CD4-positive, alpha-beta T cell treated with Interferon alpha-2 for 1 hour (primary cell): ENCODE data around the gene MT1M.

ENCODE experiments used
- DNase-seq, 2 donors: peaks; one replicate each; pipeline ENCODE4 v3.0.0-alpha.2; 2020 to 2022

MT1M gene

DNA sequence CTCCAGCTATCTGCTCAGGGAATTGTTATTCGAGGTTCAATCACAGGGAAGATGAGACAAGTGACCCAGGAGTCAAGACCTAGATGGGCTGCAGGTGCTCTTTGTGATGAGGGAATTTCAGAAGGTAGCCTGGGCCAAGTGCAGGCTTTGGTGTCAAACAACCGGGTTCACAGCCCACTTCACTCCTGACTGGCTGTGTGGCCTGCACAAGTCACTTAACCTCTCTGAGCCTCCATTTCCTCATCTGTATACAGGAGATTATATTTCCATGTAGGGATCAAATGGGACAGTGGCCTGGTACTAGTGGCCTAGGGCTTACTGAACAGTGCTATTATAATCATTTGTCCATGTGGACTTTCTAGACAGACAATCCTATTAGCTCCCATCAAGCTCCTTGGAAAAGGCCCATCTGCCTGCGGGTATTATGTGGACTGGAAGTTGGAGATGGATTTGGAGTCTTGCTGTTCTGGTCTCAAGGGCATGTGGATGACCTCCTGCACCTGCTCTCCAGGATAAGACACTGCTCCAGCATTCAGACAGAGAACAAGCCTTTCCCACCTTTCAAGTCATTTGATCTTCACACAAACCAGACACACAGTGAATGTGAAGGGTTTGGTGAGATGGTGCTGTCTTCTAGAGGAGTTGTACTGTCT, 46.7 kb downstream of the MT1M start:
- no peak for DNase-seq

DNA sequence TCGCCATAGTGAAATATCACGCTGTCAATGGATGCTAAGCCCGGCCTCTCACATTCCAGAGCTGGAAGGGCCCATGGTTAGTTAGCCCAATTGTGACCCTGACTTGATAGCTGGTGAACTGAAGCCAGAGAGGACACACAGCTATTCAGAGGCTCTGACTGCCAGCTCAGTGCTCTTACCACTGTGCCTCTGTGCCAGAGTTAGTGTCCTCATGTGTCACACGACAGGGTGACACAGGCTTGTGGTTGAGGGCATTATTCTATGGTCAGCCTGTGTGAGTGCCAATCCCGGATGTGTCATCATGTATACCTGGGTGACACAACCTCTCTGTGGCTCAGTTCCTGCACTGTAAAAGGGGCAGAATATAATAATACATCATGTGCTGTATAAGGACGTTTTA, 47.4 kb downstream of the MT1M start:
- DNase-seq: no peak

DNA sequence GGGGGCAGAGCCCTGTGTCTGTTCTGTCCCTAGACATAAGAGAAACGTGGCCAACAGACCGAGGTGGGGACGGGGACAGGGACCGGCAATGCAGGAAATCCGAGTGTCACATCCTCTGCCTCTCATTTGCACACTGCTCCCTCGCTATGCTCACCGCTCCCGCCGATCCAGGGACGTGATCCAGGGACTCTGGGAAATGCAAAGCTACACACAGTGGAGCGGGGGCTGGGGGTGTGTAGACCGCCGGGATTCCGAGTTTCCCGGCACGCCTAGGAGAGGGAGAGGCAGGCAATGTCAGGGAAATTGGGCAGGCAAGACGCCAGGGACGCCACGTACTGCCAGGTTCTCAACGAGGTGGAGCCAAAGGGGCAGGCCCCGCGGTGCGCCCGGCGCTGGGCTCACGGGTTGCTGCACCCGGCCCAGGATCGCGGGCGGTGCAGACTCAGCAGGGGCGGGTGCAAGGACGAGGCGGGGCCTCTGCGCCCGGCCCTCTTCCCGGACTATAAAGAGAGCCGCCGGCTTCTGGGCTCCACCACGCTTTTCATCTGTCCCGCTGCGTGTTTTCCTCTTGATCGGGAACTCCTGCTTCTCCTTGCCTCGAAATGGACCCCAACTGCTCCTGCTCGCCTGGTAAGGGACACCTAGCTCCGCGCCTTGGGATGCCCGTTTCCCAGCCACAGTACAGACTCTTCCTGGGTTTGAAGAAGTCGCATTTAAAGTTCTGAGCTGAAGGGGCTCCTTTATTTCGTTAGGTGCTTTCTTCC, 49.7 kb downstream of the MT1M start, which contains the start of gene MT1X:
Gene MT1X (plus strand): TSS at position 532 of the 764 bp plus-strand sequence. CDS start 71 bp downstream, at position 603.
- peak; percentile 85 to 90 for DNase-seq

DNA sequence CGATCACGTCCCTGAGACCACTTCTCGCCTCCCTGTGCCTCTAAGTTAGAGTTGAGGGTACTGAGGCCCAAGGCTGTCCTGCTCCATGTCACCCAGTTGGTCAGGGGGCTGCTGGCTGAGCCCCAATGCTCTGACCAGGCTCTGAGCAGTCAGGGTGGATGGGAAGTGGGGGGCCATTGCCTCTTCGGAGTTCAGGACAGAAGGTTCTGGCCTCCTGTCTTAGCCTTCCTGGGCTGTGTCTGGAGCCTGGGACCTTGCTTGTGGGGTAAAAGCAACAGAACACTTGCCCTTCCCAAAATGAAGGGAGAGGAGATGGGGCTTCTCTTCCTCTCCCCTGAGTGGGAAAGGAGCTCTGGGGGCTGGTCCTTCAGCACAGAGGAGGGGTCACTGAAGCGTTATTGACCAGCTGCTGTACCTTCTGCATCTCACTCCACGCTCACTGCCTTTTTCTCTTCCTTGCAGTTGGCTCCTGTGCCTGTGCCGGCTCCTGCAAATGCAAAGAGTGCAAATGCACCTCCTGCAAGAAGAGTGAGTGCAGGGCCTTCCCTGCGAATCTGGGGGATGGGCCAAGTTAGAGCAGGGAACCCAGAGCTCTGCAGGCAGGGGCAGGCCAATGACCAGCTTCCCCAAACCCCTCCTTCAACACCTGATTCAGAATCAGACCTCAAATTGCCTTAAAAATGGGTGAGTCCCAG, 50.4 kb downstream of the MT1M start:
- DNase-seq: no peak
